Liver (tissue), 3 donors: ENCODE results near the gene SIMC1.

Experiments
- ATF3 ChIP-seq: IDR thresholded peaks from 2 replicates; pipeline ENCODE4 v1.6.1; 2016; ENCODE audit warnings: antibody characterized with exemption
- CTCF ChIP-seq: fragments of 150-350 bp; IDR thresholded peaks from 2 replicates; pipeline ENCODE4 v1.5.1; 2017; ENCODE audit warnings: improper control_type of control experiment, low read depth, low read length; ENCODE audit not compliant: missing input control
- EGR1 ChIP-seq, 2 donors: IDR thresholded peaks; 2 replicates each; pipeline ENCODE4 v1.6.1; 2016 to 2018; ENCODE audit warnings: antibody characterized with exemption in 2 of 2, low read depth in 2 of 2
- FOXA1 ChIP-seq: IDR thresholded peaks from 2 replicates; pipeline ENCODE4 v1.6.1; 2016; ENCODE audit warnings: antibody characterized with exemption
- GABPA ChIP-seq, 2 donors: IDR thresholded peaks in 1 of 2; conservative IDR thresholded peaks in 1 of 2; 2 replicates each; pipeline ENCODE4 v1.6.1; 2016; ENCODE audit warnings: antibody characterized with exemption in 2 of 2, mild to moderate bottlenecking in 1 of 2, moderate library complexity in 1 of 2
- JUND ChIP-seq, 2 donors: IDR thresholded peaks; 2 replicates each; pipeline ENCODE4 v1.6.1; 2016; ENCODE audit warnings: antibody characterized with exemption in 2 of 2
- MAX ChIP-seq: IDR thresholded peaks from 2 replicates; pipeline ENCODE4 v1.6.1; 2016; ENCODE audit warnings: antibody characterized with exemption
- RAD21 ChIP-seq, 2 donors: IDR thresholded peaks; 2 replicates each; pipeline ENCODE4 v1.6.1; 2016; ENCODE audit warnings: antibody characterized with exemption in 2 of 2, mild to moderate bottlenecking in 2 of 2
- REST ChIP-seq: IDR thresholded peaks from 2 replicates; pipeline ENCODE4 v1.6.1; 2016; ENCODE audit warnings: antibody characterized with exemption, mild to moderate bottlenecking
- RXRA ChIP-seq, 2 donors: IDR thresholded peaks; 2 replicates each; pipeline ENCODE4 v1.6.1; 2017 to 2018; ENCODE audit warnings: antibody characterized with exemption in 2 of 2, mild to moderate bottlenecking in 1 of 2
- SP1 ChIP-seq: IDR thresholded peaks from 2 replicates; pipeline ENCODE4 v1.6.1; 2018; ENCODE audit warnings: antibody characterized with exemption, mild to moderate bottlenecking
- TAF1 ChIP-seq: conservative IDR thresholded peaks from 2 replicates; pipeline ENCODE4 v1.6.1; 2016; ENCODE audit warnings: antibody characterized with exemption, mild to moderate bottlenecking
- YY1 ChIP-seq: IDR thresholded peaks from 2 replicates; pipeline ENCODE4 v1.6.1; 2016; ENCODE audit warnings: antibody characterized with exemption, mild to moderate bottlenecking
- TF ChIP-seq, protein P1 (sequence below): IDR thresholded peaks from 2 replicates; pipeline ENCODE4 v1.6.1; 2016; ENCODE audit warnings: antibody characterized with exemption
- donor health status: healthy.
- donor health status: healthy.

- TF ChIP-seq CTCF (no peak), RAD21 (IDR thresholded peaks at IDR 0.05) (peak in 1 of 2 donors; percentile 8), GABPA (IDR thresholded peaks at IDR 0.05 in 1 of 2, conservative IDR thresholded peaks at IDR 0.05 in 1 of 2) (no peak), JUND (IDR thresholded peaks at IDR 0.05) (peak; percentile 38 to 46), FOXA1 (no peak), SP1 (peak; percentile 38), TAF1 (no peak), RXRA (IDR thresholded peaks at IDR 0.05) (peak; percentile 83 to 86), REST (peak; percentile 8), MAX (peak; percentile 28), ATF3 (peak; percentile 50), YY1 (no peak), EGR1 (IDR thresholded peaks at IDR 0.05; ENCODE audit: low read depth in 2 of 2) (no peak)
- TF ChIP-seq, protein P1, sequence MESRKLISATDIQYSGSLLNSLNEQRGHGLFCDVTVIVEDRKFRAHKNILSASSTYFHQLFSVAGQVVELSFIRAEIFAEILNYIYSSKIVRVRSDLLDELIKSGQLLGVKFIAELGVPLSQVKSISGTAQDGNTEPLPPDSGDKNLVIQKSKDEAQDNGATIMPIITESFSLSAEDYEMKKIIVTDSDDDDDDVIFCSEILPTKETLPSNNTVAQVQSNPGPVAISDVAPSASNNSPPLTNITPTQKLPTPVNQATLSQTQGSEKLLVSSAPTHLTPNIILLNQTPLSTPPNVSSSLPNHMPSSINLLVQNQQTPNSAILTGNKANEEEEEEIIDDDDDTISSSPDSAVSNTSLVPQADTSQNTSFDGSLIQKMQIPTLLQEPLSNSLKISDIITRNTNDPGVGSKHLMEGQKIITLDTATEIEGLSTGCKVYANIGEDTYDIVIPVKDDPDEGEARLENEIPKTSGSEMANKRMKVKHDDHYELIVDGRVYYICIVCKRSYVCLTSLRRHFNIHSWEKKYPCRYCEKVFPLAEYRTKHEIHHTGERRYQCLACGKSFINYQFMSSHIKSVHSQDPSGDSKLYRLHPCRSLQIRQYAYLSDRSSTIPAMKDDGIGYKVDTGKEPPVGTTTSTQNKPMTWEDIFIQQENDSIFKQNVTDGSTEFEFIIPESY: no peak
These were observed 99.7 kb downstream of the SIMC1 start for GRCh38 chr5:176337913-176338312.
